WTC11 (cell line): ENCODE results near the gene PPP1R15B. TPM values are rescaled to one million over a fixed set of nuclear protein-coding genes. Genes with fewer than 3 reads are reported as not detected.
A peak's percentile ranks its signal among the peaks of the same experiment; 100 is the strongest.

ENCODE experiments used
- CREM ChIP-seq: sonication (generic); formaldehyde crosslinking; IDR thresholded peaks from 2 replicates; pipeline ENCODE4 v1.8.1; 2022; ENCODE audit warnings: mild to moderate bottlenecking, missing genetic modification reagents, moderate library complexity
- FOXJ3 ChIP-seq: sonication (generic); formaldehyde crosslinking; IDR thresholded peaks from 2 replicates; pipeline ENCODE4 v1.9.0; 2021; ENCODE audit warnings: missing genetic modification reagents, mild to moderate bottlenecking, borderline replicate concordance
- FOXK1 ChIP-seq: sonication (generic); formaldehyde crosslinking; IDR thresholded peaks from 2 replicates; pipeline ENCODE4 v1.8.0; 2022; ENCODE audit warnings: mild to moderate bottlenecking, moderate library complexity, missing genetic modification reagents
- JAZF1 ChIP-seq: fragments of 250-450 bp; sonication (Bioruptor Pico); IDR thresholded peaks from 2 replicates; pipeline ENCODE4 v1.9.0; 2021; ENCODE audit warnings: moderate library complexity, mild to moderate bottlenecking, inconsistent platforms
- KAT7 ChIP-seq: sonication (generic); formaldehyde crosslinking; IDR thresholded peaks from 2 replicates; pipeline ENCODE4 v1.8.1; 2023; ENCODE audit warnings: missing genetic modification reagents, mild to moderate bottlenecking, borderline replicate concordance
- NFE2L1 ChIP-seq: sonication (generic); formaldehyde crosslinking; IDR thresholded peaks from 2 replicates; pipeline ENCODE4 v1.8.1; 2023; ENCODE audit warnings: missing genetic modification reagents
- OVOL2 ChIP-seq: fragments of 250-450 bp; sonication (Bioruptor Pico); IDR thresholded peaks from 2 replicates; pipeline ENCODE4 v1.9.0; 2021; ENCODE audit warnings: mild to moderate bottlenecking, borderline replicate concordance
- total RNA-seq: library from RNA; stranded (reverse); gene quantifications from 3 replicates; pipeline ENCODE4 v1.2.3, GENCODE V29; 2021
- TF ChIP-seq, protein P1 (sequence below): sonication (generic); formaldehyde crosslinking; IDR thresholded peaks from 2 replicates; pipeline ENCODE4 v1.8.0; 2023; ENCODE audit warnings: mild to moderate bottlenecking, missing genetic modification reagents
- TF ChIP-seq, protein P2 (sequence below): sonication (generic); formaldehyde crosslinking; IDR thresholded peaks from 2 replicates; pipeline ENCODE4 v1.8.0; 2023; ENCODE audit warnings: missing genetic modification reagents, mild to moderate bottlenecking, borderline replicate concordance
- TF ChIP-seq, protein P3 (sequence below): sonication (generic); formaldehyde crosslinking; IDR thresholded peaks from 2 replicates; pipeline ENCODE4 v1.8.1; 2022; ENCODE audit warnings: low read depth, mild to moderate bottlenecking, moderate library complexity, missing genetic modification reagents, borderline replicate concordance
- TF ChIP-seq, protein P4 (sequence below): sonication (generic); formaldehyde crosslinking; IDR thresholded peaks from 2 replicates; pipeline ENCODE4 v1.8.0; 2022; ENCODE audit warnings: missing genetic modification reagents
- TF ChIP-seq, protein P5 (sequence below): sonication (generic); formaldehyde crosslinking; IDR thresholded peaks from 2 replicates; pipeline ENCODE4 v1.8.1; 2022; ENCODE audit warnings: mild to moderate bottlenecking, moderate library complexity, missing genetic modification reagents
- TF ChIP-seq, protein P6 (sequence below): sonication (generic); formaldehyde crosslinking; IDR thresholded peaks from 2 replicates; pipeline ENCODE4 v1.8.1; 2022; ENCODE audit warnings: mild to moderate bottlenecking, missing genetic modification reagents, moderate library complexity, borderline replicate concordance
- TF ChIP-seq, protein P7 (sequence below): fragments of 250-450 bp; sonication (Bioruptor Pico); IDR thresholded peaks from 2 replicates; pipeline ENCODE4 v1.8.0; 2021; ENCODE audit warnings: mild to moderate bottlenecking

PPP1R15B gene
- total RNA-seq, 1 experiment from 2014 or later = 47.7 TPM

DNA sequence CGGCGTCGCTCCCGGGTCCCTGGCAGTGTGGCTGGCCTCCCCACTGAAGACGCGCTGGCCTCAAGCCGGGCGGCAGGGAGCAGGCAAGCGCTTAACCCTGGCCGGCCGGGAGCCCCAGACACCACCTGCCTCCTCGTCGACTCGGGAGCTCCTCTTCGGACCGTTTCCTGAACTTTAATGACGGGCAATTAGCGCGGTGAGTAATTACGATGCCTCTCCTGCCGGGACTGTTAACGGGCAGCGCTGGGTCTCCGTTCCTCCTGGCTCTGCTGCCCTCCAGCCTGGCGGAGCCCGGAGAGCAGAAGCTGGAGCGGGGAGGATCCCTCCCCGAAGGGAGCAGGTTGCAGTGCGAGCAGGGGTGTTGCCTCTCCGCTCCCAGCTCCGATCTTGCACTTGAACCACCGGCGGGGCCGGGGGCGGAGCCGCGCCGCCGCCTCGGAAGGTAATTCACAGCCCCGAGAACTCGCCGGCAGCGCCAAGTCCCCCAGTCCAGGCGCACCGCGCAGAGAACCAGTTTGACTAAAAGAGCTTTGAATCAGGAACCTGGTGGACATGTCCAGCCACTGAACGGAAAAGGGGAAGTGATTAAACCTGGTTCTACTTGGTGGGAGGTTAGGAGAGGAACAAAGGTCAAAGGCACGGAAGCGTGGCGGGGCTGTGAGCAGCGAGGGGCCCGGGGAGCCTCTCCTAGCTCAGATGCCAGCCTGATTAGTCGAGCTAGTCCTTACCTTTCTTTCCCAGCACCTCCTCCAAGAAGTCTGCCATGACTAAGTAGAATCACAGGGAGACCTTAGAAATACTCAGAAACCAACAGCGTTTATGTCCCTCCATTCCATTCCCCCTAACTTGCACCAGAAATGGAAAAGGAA is 33.6 kb downstream of the PPP1R15B start (continued):
- TF ChIP-seq, protein P1, sequence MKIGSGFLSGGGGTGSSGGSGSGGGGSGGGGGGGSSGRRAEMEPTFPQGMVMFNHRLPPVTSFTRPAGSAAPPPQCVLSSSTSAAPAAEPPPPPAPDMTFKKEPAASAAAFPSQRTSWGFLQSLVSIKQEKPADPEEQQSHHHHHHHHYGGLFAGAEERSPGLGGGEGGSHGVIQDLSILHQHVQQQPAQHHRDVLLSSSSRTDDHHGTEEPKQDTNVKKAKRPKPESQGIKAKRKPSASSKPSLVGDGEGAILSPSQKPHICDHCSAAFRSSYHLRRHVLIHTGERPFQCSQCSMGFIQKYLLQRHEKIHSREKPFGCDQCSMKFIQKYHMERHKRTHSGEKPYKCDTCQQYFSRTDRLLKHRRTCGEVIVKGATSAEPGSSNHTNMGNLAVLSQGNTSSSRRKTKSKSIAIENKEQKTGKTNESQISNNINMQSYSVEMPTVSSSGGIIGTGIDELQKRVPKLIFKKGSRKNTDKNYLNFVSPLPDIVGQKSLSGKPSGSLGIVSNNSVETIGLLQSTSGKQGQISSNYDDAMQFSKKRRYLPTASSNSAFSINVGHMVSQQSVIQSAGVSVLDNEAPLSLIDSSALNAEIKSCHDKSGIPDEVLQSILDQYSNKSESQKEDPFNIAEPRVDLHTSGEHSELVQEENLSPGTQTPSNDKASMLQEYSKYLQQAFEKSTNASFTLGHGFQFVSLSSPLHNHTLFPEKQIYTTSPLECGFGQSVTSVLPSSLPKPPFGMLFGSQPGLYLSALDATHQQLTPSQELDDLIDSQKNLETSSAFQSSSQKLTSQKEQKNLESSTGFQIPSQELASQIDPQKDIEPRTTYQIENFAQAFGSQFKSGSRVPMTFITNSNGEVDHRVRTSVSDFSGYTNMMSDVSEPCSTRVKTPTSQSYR = no peak
- peak; percentile 10; the same call in 1 of the 2 replicates for TF ChIP-seq CREM (CRISPR knock-in tag)
- TF ChIP-seq JAZF1 = no peak
- TF ChIP-seq, protein P2, sequence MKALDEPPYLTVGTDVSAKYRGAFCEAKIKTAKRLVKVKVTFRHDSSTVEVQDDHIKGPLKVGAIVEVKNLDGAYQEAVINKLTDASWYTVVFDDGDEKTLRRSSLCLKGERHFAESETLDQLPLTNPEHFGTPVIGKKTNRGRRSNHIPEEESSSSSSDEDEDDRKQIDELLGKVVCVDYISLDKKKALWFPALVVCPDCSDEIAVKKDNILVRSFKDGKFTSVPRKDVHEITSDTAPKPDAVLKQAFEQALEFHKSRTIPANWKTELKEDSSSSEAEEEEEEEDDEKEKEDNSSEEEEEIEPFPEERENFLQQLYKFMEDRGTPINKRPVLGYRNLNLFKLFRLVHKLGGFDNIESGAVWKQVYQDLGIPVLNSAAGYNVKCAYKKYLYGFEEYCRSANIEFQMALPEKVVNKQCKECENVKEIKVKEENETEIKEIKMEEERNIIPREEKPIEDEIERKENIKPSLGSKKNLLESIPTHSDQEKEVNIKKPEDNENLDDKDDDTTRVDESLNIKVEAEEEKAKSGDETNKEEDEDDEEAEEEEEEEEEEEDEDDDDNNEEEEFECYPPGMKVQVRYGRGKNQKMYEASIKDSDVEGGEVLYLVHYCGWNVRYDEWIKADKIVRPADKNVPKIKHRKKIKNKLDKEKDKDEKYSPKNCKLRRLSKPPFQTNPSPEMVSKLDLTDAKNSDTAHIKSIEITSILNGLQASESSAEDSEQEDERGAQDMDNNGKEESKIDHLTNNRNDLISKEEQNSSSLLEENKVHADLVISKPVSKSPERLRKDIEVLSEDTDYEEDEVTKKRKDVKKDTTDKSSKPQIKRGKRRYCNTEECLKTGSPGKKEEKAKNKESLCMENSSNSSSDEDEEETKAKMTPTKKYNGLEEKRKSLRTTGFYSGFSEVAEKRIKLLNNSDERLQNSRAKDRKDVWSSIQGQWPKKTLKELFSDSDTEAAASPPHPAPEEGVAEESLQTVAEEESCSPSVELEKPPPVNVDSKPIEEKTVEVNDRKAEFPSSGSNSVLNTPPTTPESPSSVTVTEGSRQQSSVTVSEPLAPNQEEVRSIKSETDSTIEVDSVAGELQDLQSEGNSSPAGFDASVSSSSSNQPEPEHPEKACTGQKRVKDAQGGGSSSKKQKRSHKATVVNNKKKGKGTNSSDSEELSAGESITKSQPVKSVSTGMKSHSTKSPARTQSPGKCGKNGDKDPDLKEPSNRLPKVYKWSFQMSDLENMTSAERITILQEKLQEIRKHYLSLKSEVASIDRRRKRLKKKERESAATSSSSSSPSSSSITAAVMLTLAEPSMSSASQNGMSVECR = peak; percentile 37; the same call in 1 of the 2 replicates
- TF ChIP-seq, protein P3, sequence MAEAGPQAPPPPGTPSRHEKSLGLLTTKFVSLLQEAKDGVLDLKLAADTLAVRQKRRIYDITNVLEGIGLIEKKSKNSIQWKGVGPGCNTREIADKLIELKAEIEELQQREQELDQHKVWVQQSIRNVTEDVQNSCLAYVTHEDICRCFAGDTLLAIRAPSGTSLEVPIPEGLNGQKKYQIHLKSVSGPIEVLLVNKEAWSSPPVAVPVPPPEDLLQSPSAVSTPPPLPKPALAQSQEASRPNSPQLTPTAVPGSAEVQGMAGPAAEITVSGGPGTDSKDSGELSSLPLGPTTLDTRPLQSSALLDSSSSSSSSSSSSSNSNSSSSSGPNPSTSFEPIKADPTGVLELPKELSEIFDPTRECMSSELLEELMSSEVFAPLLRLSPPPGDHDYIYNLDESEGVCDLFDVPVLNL = no peak
- TF ChIP-seq, protein P4, sequence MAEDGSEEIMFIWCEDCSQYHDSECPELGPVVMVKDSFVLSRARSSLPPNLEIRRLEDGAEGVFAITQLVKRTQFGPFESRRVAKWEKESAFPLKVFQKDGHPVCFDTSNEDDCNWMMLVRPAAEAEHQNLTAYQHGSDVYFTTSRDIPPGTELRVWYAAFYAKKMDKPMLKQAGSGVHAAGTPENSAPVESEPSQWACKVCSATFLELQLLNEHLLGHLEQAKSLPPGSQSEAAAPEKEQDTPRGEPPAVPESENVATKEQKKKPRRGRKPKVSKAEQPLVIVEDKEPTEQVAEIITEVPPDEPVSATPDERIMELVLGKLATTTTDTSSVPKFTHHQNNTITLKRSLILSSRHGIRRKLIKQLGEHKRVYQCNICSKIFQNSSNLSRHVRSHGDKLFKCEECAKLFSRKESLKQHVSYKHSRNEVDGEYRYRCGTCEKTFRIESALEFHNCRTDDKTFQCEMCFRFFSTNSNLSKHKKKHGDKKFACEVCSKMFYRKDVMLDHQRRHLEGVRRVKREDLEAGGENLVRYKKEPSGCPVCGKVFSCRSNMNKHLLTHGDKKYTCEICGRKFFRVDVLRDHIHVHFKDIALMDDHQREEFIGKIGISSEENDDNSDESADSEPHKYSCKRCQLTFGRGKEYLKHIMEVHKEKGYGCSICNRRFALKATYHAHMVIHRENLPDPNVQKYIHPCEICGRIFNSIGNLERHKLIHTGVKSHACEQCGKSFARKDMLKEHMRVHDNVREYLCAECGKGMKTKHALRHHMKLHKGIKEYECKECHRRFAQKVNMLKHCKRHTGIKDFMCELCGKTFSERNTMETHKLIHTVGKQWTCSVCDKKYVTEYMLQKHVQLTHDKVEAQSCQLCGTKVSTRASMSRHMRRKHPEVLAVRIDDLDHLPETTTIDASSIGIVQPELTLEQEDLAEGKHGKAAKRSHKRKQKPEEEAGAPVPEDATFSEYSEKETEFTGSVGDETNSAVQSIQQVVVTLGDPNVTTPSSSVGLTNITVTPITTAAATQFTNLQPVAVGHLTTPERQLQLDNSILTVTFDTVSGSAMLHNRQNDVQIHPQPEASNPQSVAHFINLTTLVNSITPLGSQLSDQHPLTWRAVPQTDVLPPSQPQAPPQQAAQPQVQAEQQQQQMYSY = peak; percentile 18; the same call in 1 of the 2 replicates
- no peak for TF ChIP-seq OVOL2 (CRISPR knock-in tag)
- peak; percentile 11; the same call in 1 of the 2 replicates for TF ChIP-seq FOXK1 (CRISPR knock-in tag)
- TF ChIP-seq, protein P5, sequence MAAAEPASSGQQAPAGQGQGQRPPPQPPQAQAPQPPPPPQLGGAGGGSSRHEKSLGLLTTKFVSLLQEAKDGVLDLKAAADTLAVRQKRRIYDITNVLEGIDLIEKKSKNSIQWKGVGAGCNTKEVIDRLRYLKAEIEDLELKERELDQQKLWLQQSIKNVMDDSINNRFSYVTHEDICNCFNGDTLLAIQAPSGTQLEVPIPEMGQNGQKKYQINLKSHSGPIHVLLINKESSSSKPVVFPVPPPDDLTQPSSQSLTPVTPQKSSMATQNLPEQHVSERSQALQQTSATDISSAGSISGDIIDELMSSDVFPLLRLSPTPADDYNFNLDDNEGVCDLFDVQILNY = no peak
- no peak for TF ChIP-seq FOXJ3 (CRISPR knock-in tag)
- TF ChIP-seq, protein P6, sequence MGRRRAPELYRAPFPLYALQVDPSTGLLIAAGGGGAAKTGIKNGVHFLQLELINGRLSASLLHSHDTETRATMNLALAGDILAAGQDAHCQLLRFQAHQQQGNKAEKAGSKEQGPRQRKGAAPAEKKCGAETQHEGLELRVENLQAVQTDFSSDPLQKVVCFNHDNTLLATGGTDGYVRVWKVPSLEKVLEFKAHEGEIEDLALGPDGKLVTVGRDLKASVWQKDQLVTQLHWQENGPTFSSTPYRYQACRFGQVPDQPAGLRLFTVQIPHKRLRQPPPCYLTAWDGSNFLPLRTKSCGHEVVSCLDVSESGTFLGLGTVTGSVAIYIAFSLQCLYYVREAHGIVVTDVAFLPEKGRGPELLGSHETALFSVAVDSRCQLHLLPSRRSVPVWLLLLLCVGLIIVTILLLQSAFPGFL (CRISPR knock-in tag) = no peak
- no peak for TF ChIP-seq NFE2L1 (CRISPR knock-in tag)
- TF ChIP-seq, protein P7, sequence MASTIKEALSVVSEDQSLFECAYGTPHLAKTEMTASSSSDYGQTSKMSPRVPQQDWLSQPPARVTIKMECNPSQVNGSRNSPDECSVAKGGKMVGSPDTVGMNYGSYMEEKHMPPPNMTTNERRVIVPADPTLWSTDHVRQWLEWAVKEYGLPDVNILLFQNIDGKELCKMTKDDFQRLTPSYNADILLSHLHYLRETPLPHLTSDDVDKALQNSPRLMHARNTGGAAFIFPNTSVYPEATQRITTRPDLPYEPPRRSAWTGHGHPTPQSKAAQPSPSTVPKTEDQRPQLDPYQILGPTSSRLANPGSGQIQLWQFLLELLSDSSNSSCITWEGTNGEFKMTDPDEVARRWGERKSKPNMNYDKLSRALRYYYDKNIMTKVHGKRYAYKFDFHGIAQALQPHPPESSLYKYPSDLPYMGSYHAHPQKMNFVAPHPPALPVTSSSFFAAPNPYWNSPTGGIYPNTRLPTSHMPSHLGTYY (CRISPR knock-in tag) = no peak
- 0 out of 2 replicates have a peak, but pooled peaks have one; percentile 75 for TF ChIP-seq KAT7
